NT2/D1 (cell line): ENCODE results near the gene IRX4.

Experiments used
- DNase-seq: peaks from one replicate; pipeline ENCODE4 v3.0.0-alpha.2; 2011; ENCODE audit warnings: low read depth, low spot score
- H3K27me3 ChIP-seq: 2 replicates; pipeline ENCODE4 v1.6.0; 2011; ENCODE audit warnings: mild to moderate bottlenecking; ENCODE audit not compliant: insufficient read length, insufficient read depth
- H3K36me3 ChIP-seq: 2 replicates; pipeline ENCODE4 v1.6.1; 2011; ENCODE audit warnings: mild to moderate bottlenecking, low read length, mixed read lengths; ENCODE audit not compliant: insufficient read depth, insufficient read length
- H3K4me1 ChIP-seq: 2 replicates; pipeline ENCODE4 v1.5.1; 2011; ENCODE audit not compliant: insufficient read depth, insufficient read length
- H3K4me3 ChIP-seq: 2 replicates; pipeline ENCODE4 v1.5.1; 2011; ENCODE audit warnings: low read depth; ENCODE audit not compliant: insufficient read length
- H3K9ac ChIP-seq: 2 replicates; pipeline ENCODE4 v1.6.0; 2011; ENCODE audit warnings: low read depth; ENCODE audit not compliant: insufficient read length
- H3K9me3 ChIP-seq: 2 replicates; pipeline ENCODE4 v1.5.1; 2011; ENCODE audit warnings: mild to moderate bottlenecking, low read length; ENCODE audit not compliant: insufficient read depth
- SUZ12 ChIP-seq: IDR thresholded peaks from 2 replicates; pipeline ENCODE4 v1.6.1; 2011; ENCODE audit not compliant: insufficient read length, insufficient read depth; ENCODE audit errors: extremely low read depth
- YY1 ChIP-seq: IDR thresholded peaks from 2 replicates; pipeline ENCODE4 v1.6.1; 2011; ENCODE audit not compliant: insufficient read length, insufficient read depth
- ZNF274 ChIP-seq: IDR thresholded peaks from 2 replicates; pipeline ENCODE4 v1.6.1; 2011; ENCODE audit warnings: mild to moderate bottlenecking, low read depth, low read length

Gene IRX4

DNA sequence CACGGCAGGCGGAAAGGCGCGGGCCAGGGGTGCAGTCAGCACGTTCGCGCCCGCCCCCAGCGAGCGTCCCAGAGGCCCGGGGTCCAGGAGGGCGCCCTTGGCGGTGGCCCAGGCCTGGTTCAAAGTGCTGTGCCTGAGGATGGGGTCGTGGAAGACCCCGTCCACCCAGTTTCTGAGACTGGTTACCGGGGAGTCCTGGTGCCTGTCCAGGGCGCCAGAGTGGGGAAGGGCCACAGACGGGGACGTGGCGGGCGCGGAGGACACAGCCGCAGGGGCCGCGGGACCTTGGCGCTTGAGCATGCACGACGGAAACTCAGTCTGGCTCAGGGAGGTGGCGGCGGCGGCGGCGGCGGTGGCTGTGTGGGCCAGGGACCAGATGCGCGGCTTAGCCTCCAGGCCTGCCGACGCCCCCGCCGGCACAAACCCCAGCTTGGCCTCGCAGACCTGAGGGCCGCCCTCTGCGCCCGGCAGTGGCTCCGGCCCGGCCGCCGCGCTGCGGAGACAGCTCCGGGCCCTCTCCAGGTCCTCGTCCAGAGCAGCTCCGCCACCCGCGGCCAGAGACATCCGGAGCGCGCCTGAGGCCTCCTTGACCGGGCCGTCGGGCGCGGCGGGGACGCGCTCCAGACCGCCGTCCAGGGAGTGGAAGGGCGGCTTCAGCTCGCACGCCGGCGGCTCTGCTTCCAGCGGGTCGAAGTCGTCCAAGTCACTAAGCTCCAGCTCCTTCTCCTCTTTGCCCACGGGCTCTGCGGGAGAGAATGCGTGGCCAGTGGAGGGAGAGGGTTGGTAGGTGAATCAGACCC is 4.5 kb downstream of the IRX4 start:
- H3K9me3 ChIP-seq: peaks cover 8% of the 10 kb centered on the region; the same call in 1 of the 2 replicates
- H3K4me1 ChIP-seq: no peaks in the 10 kb centered on the region
- H3K9ac ChIP-seq: no peak overlapping the region
- DNase-seq: no peak
- H3K36me3 ChIP-seq: no peaks in the 10 kb centered on the region
- H3K27me3 ChIP-seq: peaks cover 98% of the 10 kb centered on the region
- no peak overlapping the region for H3K4me3 ChIP-seq
- TF ChIP-seq ZNF274: no peak
- no peak for TF ChIP-seq YY1
- TF ChIP-seq SUZ12: peak; percentile 27

DNA sequence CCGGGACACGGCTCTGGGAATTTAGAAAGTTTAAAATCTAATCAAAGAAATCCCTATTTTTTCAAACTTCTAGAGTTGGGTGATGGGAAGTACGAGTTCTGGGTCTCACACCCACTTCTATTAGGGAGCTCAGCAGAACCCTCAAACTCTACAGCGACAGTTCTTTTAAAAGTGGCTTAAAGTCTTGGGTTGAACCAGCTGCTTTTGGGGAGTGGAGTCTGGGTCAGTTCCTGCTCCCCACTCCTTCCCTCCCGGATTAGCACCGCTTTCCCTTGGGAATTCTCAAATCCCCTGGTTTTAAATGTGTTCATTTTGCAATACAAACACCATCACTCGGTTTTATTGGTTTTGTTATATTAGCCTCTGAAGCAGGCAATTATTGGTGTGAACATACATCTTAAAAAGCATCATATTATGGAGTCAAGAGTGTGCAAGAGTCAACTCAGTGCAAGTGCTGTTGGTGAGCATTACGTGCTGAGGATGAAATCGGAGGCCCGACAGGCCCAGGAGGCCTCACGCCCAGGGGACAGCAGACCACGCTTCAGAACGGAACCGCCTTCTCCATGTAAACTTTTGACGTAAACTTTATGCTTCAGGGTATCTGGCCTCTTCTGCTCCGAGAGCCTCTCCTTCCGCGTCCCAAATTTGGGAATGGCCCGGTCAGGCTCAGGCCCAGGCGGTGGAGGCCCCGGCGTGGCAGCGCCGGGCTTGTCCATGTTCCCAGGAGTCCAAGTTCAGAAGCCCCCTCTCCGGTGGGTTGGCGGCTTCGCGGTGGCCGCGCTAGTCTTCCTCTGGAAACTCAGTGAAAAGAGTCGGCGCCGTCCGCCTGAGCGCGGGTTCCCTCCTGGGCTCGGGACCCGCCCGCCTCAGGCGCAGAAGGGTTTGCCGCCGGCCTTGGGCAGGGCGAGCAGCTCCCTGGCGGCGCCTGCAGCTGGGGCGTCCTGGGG is 5.3 kb downstream of the IRX4 start:
- TF ChIP-seq SUZ12 (no peak), ZNF274 (no peak), YY1 (no peak)
- DNase-seq: no peak
- peaks cover 8% of the 10 kb centered on the region; the same call in 1 of the 2 replicates for H3K9me3 ChIP-seq
- no peaks in the 10 kb centered on the region for H3K4me1 ChIP-seq
- peaks cover 96% of the 10 kb centered on the region for H3K27me3 ChIP-seq
- no peak overlapping the region for H3K9ac ChIP-seq
- H3K4me3 ChIP-seq: no peak overlapping the region
- H3K36me3 ChIP-seq: no peaks in the 10 kb centered on the region

DNA sequence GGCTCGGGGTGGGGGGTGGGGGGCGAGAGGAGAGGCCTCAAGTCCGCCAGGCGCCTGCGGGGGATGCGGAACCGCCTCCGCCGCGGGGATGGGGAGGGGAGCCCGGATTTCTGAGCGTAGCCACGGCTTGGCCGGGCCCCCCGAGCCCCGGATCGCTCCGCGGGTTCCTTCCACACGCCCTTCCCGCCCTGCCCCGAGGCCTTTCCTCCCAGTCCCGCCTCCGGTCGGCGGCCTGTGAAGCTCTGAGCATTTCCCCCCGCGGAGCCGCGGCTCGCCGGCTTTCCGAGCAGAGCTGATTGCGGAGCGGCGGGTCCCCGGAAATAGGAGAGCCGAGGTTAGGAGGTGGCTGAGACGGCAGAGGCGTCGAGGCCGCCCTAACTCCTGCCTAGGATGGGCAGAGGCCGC is 6.1 kb downstream of the IRX4 start:
- Histone ChIP-seq H3K27me3 (peaks cover 89% of the 10 kb centered on the region), H3K9ac (no peak overlapping the region), H3K9me3 (peaks cover 4% of the 10 kb centered on the region; the same call in 1 of the 2 replicates), H3K4me3 (peak overlapping the region; percentile 11), H3K36me3 (no peaks in the 10 kb centered on the region), H3K4me1 (no peaks in the 10 kb centered on the region)
- DNase-seq: no peak
- TF ChIP-seq SUZ12: peak; percentile 25
- TF ChIP-seq ZNF274: no peak
- no peak for TF ChIP-seq YY1

DNA sequence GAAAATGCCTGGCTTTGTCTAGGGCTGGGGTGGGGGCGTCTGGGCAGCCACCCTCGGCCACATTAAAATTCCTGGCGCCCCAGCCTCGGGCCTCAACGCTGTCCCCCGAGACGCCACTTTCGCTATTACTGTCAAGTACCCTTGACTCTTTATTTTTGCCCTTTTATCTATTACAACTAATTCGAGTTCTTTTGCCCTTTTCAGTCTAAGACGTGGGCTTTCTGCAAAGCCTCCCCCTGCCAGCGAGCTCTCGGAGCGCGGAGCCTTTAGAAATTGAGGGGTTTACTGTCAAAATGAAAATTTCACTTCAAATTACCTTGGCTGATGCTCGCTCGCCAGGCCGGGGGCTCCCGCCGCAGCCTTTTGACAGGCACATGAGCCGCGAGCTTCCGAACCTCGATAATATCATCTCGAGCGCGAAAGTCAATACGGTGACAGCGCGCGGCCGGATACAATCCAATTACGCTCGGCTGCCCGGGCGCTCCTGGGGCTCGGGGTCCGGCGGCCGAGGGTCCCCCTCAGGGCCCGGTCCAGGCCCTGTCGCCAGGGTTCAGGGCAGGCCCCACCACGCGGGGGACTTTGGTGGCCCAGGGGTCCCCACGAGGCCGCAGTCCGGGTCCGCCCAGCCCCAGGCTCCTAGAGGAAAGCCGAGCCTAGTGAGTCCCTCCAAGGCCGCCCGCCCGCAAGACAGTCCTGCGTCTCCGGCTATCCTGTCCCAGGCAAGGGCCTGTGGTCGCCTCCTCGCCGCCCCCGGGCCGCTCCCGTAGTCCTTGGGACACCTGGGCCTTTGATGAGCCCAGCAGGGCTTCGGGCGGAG is 6.7 kb downstream of the IRX4 start:
- peak overlapping the region; percentile 21 for H3K9ac ChIP-seq
- H3K36me3 ChIP-seq: no peaks in the 10 kb centered on the region
- H3K9me3 ChIP-seq: no peaks in the 10 kb centered on the region
- no peaks in the 10 kb centered on the region for H3K4me1 ChIP-seq
- no peak for DNase-seq
- H3K27me3 ChIP-seq: peaks cover 84% of the 10 kb centered on the region
- TF ChIP-seq YY1: no peak
- TF ChIP-seq SUZ12: peak; percentile 72
- peak overlapping the region; percentile 24 for H3K4me3 ChIP-seq

DNA sequence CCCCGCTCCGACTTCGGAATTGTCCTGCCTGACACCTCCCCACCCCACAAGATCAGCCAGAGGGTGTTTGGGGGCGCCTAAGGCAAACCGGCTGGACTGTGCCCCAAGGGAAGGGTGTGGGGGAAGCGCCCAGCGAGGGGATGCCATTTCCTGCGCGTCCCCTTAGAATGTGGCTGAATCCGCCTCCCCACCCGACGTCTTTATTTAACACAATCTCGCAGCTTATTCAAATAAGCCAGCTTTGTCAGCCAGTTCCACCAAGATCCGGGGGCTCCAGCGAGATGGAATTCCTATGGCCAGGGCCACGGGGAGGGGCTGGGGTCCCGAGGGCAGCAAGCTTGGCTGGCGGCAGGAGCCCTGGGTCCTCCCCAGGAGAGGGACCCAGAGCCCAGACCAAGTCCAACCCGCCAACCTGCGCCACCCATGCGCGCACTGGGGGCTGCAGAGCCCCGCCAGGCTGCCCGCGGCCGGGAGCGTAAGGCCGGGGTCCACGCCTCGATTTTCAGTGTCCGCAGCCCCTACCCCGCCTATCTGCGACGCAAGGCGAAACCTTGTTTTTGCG is 7.4 kb downstream of the IRX4 start:
- Histone ChIP-seq H3K4me3 (peak overlapping the region; percentile 21), H3K9ac (no peak overlapping the region), H3K36me3 (no peaks in the 10 kb centered on the region), H3K4me1 (no peaks in the 10 kb centered on the region), H3K9me3 (no peaks in the 10 kb centered on the region), H3K27me3 (peaks cover 78% of the 10 kb centered on the region)
- no peak for TF ChIP-seq SUZ12
- no peak for DNase-seq

DNA sequence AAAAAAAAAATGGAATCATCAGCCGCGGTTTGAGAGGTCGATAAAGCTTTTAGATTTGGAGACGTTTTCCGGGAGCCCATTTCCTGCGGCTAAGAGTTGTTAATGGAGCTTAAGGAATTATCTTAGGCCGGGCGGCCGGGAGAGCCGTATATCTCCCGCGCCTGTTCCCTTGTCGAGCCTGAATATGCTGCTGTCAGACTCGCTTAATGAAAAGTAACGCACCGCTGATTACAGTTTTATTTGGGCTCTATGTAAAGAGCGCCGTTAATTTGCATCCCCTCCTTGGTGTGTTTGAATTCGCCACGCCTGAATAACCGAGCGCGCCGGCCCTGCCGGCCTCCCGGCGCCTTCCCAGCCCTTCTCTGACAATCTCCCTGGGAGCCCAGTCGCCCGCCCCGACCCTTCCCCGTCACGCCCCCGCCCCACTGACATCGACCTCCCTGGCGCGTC is 7.9 kb downstream of the IRX4 start:
- DNase-seq: no peak
- no peaks in the 10 kb centered on the region for H3K4me1 ChIP-seq
- peak overlapping the region; percentile 21 for H3K4me3 ChIP-seq
- peaks cover 72% of the 10 kb centered on the region for H3K27me3 ChIP-seq
- H3K9me3 ChIP-seq: no peaks in the 10 kb centered on the region
- H3K9ac ChIP-seq: no peak overlapping the region
- no peaks in the 10 kb centered on the region for H3K36me3 ChIP-seq
- TF ChIP-seq YY1 (no peak), ZNF274 (no peak), SUZ12 (no peak)
